HL-60 (cell line): ENCODE results near the gene SPHK1.

Experiments used
- DNase-seq, 2 experiments: peaks; one replicate each; pipeline ENCODE4 v3.0.0-alpha.2; 2010 to 2020; ENCODE audit warnings: low read depth in 1 of 2, low spot score in 1 of 2
- H3K27ac ChIP-seq: fragments of 250-450 bp; sonication (Bioruptor Pico); replicated peaks from 2 replicates; pipeline ENCODE4 v1.5.1; 2020; ENCODE audit warnings: mild to moderate bottlenecking, moderate library complexity
- H3K27me3 ChIP-seq: fragments of 250-450 bp; sonication (Bioruptor Pico); 2 replicates; pipeline ENCODE4 v1.5.1; 2021; ENCODE audit warnings: mild to moderate bottlenecking, moderate library complexity; ENCODE audit not compliant: insufficient read depth, poor library complexity, severe bottlenecking
- H3K4me3 ChIP-seq: replicated peaks from 2 replicates; pipeline ENCODE4 v1.5.1; 2011; ENCODE audit warnings: mild to moderate bottlenecking, control low read depth, low read length; ENCODE audit not compliant: insufficient read depth
- CTCF ChIP-seq: IDR thresholded peaks from one replicate; pipeline ENCODE4 v1.5.1; 2011; ENCODE audit warnings: low read length, control low read depth, inconsistent platforms; ENCODE audit not compliant: insufficient read depth
- GABPA ChIP-seq: IDR thresholded peaks from 2 replicates; pipeline ENCODE4 v1.6.1; 2012; ENCODE audit warnings: low read depth
- POLR2AphosphoS5 ChIP-seq: IDR thresholded peaks from 2 replicates; pipeline ENCODE4 v1.6.1; 2012; ENCODE audit warnings: low read depth
- REST ChIP-seq: IDR thresholded peaks from 2 replicates; pipeline ENCODE4 v1.6.1; 2012; ENCODE audit warnings: low read depth; ENCODE audit not compliant: insufficient replicate concordance
- SPI1 ChIP-seq: IDR thresholded peaks from 2 replicates; pipeline ENCODE4 v1.6.1; 2012; ENCODE audit warnings: low read depth, mild to moderate bottlenecking, borderline replicate concordance

SPHK1 gene

GRCh38 chr17:76363107-76363842 lies 21.1 kb upstream of the SPHK1 start:
- Histone ChIP-seq H3K4me3 (no peak overlapping the region), H3K27me3 (no peaks in the 10 kb centered on the region), H3K27ac (no peak overlapping the region)
- no peak for DNase-seq
- TF ChIP-seq SPI1 (no peak), GABPA (no peak), CTCF (no peak), REST (no peak), POLR2AphosphoS5 (no peak)

GRCh38 chr17:76365256-76365903 lies 19.0 kb upstream of the SPHK1 start:
- Histone ChIP-seq H3K27ac (no peak overlapping the region), H3K4me3 (no peak overlapping the region), H3K27me3 (no peaks in the 10 kb centered on the region)
- no peak for DNase-seq
- peak; percentile 8 for TF ChIP-seq CTCF
- no peak for TF ChIP-seq GABPA

- no peak for DNase-seq
- Histone ChIP-seq H3K4me3 (no peak overlapping the region), H3K27ac (no peak overlapping the region), H3K27me3 (no peaks in the 10 kb centered on the region)
- TF ChIP-seq SPI1 (no peak), GABPA (no peak), REST (no peak), CTCF (no peak), POLR2AphosphoS5 (no peak)
Measured at GRCh38 chr17:76366247-76366646, 18.2 kb upstream of the SPHK1 start.

- Histone ChIP-seq H3K27ac (no peak overlapping the region), H3K27me3 (no peaks in the 10 kb centered on the region), H3K4me3 (no peak overlapping the region)
- no peak for DNase-seq
- no peak for TF ChIP-seq GABPA
- no peak for TF ChIP-seq REST
- no peak for TF ChIP-seq SPI1
- no peak for TF ChIP-seq POLR2AphosphoS5
- TF ChIP-seq CTCF = no peak
Measured at GRCh38 chr17:76367642-76368041, 16.8 kb upstream of the SPHK1 start.
